Measurements from ENCODE around the gene ERBB2. TPM values are rescaled to one million over a fixed set of nuclear protein-coding genes. Genes with fewer than 3 reads are reported as not detected.
A peak's percentile ranks its signal among the peaks of the same experiment; 100 is the strongest.

Gene ERBB2
- total and polyA plus RNA-seq, 2 of the 13 experiments (the other 11 are each of a cell fraction or from before 2014, with no cell fraction given): 57.7 to 64.1 TPM

DNA sequence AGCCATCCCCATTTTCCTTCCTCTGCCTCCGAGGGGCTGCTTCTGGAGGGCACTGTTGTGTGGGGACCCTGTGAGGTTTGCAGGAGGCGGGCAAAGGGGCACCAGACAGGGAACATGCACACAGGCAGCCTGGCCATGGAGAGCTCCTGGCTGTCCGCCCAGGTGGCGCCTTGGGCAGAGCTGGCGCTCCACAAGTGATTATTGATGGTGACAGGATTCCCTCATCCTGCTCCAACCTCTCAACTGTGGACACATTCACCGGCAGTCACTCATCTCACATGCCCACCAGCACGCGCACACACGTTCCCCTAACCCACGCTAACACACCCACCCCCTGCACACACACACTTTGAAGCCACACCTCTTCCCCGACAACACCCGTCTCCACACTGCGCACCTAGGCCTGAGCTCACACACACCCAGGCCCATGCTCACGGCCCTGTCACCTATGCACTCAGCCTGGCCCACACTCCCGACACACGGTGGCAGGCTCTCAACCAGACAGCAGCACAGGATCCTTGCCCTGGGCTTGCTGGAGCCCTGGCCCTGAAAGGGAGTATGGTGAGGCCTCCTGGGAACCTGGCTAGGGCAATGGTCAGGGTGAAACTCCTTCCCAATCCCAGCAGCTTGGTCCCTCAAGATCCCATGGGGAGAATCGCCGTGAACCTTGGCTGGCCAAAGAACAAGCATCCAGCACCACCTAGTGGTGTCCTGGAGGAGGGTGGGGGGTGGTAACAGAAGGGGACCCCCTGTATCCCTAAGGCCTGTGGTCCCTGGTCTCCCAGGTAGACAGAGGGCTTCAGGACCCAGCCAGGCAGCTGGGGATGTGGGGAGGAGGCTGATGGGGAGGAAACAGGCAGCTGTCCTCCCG is 28.0 kb upstream of the ERBB2 start (continued):
- TF ChIP-seq, protein P1, sequence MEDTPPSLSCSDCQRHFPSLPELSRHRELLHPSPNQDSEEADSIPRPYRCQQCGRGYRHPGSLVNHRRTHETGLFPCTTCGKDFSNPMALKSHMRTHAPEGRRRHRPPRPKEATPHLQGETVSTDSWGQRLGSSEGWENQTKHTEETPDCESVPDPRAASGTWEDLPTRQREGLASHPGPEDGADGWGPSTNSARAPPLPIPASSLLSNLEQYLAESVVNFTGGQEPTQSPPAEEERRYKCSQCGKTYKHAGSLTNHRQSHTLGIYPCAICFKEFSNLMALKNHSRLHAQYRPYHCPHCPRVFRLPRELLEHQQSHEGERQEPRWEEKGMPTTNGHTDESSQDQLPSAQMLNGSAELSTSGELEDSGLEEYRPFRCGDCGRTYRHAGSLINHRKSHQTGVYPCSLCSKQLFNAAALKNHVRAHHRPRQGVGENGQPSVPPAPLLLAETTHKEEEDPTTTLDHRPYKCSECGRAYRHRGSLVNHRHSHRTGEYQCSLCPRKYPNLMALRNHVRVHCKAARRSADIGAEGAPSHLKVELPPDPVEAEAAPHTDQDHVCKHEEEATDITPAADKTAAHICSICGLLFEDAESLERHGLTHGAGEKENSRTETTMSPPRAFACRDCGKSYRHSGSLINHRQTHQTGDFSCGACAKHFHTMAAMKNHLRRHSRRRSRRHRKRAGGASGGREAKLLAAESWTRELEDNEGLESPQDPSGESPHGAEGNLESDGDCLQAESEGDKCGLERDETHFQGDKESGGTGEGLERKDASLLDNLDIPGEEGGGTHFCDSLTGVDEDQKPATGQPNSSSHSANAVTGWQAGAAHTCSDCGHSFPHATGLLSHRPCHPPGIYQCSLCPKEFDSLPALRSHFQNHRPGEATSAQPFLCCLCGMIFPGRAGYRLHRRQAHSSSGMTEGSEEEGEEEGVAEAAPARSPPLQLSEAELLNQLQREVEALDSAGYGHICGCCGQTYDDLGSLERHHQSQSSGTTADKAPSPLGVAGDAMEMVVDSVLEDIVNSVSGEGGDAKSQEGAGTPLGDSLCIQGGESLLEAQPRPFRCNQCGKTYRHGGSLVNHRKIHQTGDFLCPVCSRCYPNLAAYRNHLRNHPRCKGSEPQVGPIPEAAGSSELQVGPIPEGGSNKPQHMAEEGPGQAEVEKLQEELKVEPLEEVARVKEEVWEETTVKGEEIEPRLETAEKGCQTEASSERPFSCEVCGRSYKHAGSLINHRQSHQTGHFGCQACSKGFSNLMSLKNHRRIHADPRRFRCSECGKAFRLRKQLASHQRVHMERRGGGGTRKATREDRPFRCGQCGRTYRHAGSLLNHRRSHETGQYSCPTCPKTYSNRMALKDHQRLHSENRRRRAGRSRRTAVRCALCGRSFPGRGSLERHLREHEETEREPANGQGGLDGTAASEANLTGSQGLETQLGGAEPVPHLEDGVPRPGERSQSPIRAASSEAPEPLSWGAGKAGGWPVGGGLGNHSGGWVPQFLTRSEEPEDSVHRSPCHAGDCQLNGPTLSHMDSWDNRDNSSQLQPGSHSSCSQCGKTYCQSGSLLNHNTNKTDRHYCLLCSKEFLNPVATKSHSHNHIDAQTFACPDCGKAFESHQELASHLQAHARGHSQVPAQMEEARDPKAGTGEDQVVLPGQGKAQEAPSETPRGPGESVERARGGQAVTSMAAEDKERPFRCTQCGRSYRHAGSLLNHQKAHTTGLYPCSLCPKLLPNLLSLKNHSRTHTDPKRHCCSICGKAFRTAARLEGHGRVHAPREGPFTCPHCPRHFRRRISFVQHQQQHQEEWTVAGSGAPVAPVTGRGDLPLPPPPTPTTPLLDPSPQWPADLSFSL (CRISPR knock-in tag; IDR thresholded peaks at IDR 0.05): peak; percentile 71
- TF ChIP-seq ATF1 (CRISPR knock-in tag; IDR thresholded peaks at IDR 0.05): no peak
- no peak for TF ChIP-seq CENPX (CRISPR knock-in tag; IDR thresholded peaks at IDR 0.05)
- no peak for TF ChIP-seq FIP1L1 (IDR thresholded peaks at IDR 0.05; ENCODE audit: borderline replicate concordance, insufficient read depth, low read depth, low read length)
- TF ChIP-seq, protein P2, sequence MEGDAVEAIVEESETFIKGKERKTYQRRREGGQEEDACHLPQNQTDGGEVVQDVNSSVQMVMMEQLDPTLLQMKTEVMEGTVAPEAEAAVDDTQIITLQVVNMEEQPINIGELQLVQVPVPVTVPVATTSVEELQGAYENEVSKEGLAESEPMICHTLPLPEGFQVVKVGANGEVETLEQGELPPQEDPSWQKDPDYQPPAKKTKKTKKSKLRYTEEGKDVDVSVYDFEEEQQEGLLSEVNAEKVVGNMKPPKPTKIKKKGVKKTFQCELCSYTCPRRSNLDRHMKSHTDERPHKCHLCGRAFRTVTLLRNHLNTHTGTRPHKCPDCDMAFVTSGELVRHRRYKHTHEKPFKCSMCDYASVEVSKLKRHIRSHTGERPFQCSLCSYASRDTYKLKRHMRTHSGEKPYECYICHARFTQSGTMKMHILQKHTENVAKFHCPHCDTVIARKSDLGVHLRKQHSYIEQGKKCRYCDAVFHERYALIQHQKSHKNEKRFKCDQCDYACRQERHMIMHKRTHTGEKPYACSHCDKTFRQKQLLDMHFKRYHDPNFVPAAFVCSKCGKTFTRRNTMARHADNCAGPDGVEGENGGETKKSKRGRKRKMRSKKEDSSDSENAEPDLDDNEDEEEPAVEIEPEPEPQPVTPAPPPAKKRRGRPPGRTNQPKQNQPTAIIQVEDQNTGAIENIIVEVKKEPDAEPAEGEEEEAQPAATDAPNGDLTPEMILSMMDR (CRISPR knock-in tag; IDR thresholded peaks at IDR 0.05): peak; percentile 96
- TF ChIP-seq, protein P3, sequence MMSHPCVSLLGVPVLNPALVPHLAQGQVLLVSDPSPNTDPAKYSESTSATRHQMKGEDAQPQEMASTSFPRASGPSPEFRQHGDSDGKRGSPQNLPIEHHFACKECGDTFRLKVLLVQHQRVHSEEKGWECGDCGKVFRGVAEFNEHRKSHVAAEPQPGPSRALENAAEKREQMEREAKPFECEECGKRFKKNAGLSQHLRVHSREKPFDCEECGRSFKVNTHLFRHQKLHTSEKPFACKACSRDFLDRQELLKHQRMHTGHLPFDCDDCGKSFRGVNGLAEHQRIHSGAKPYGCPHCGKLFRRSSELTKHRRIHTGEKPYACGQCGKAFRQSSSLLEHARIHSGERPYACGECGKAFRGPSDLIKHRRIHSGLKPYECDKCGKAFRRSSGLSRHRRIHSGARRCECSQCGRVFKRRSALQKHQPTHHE (CRISPR knock-in tag; IDR thresholded peaks at IDR 0.05; ENCODE audit: borderline replicate concordance): no peak; the same call in 1 of the 2 replicates
- peak; percentile 64; the same call in 1 of the 2 replicates for TF ChIP-seq ZNF121 (CRISPR knock-in tag; IDR thresholded peaks at IDR 0.05)
- TF ChIP-seq SMAD3 (CRISPR knock-in tag; IDR thresholded peaks at IDR 0.05): 0 out of 2 replicates have a peak, but pooled peaks have one; percentile 21
- TF ChIP-seq, protein P4, sequence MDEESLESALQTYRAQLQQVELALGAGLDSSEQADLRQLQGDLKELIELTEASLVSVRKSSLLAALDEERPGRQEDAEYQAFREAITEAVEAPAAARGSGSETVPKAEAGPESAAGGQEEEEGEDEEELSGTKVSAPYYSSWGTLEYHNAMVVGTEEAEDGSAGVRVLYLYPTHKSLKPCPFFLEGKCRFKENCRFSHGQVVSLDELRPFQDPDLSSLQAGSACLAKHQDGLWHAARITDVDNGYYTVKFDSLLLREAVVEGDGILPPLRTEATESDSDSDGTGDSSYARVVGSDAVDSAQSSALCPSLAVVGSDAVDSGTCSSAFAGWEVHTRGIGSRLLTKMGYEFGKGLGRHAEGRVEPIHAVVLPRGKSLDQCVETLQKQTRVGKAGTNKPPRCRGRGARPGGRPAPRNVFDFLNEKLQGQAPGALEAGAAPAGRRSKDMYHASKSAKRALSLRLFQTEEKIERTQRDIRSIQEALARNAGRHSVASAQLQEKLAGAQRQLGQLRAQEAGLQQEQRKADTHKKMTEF (CRISPR knock-in tag; IDR thresholded peaks at IDR 0.05): peak; percentile 62; the same call in 1 of the 2 replicates
- no peak for TF ChIP-seq PCBP1 (IDR thresholded peaks at IDR 0.05; ENCODE audit: borderline replicate concordance, low read depth, low read length)
- peak; percentile 78 for TF ChIP-seq ZNF883 (CRISPR knock-in tag; IDR thresholded peaks at IDR 0.05; ENCODE audit: not compliant biosample characterization)
- peak; percentile 72; the same call in 1 of the 2 replicates for TF ChIP-seq RFXAP (CRISPR knock-in tag; IDR thresholded peaks at IDR 0.05; ENCODE audit: borderline replicate concordance)
- no peak for TF ChIP-seq NFKBIZ (CRISPR knock-in tag; IDR thresholded peaks at IDR 0.05)
- TF ChIP-seq NR2F6 (IDR thresholded peaks at IDR 0.05): no peak
- TF ChIP-seq NR2F6 (CRISPR knock-in tag; IDR thresholded peaks at IDR 0.05): peak; percentile 25; the same call in 1 of the 2 replicates
- peak; percentile 88 for TF ChIP-seq ZNF782 (CRISPR knock-in tag; IDR thresholded peaks at IDR 0.05; ENCODE audit: borderline replicate concordance)
- TF ChIP-seq MIER2 (CRISPR knock-in tag; IDR thresholded peaks at IDR 0.05): 0 out of 2 replicates have a peak, but pooled peaks have one; percentile 31
- TF ChIP-seq FOXC1 (CRISPR knock-in tag; IDR thresholded peaks at IDR 0.05; ENCODE audit: borderline replicate concordance): peak; percentile 89
